Kidney (tissue), 14 donors: ENCODE results near the gene MCRIP2. TPM values are rescaled to one million over a fixed set of nuclear protein-coding genes. Genes with fewer than 3 reads are reported as not detected.

Experiments used
- DNase-seq, 5 donors: peaks; one replicate each; pipeline ENCODE4 v3.0.0-alpha.2; 2013 to 2020
- FAIRE-seq: peaks from 2 replicates; lab custom pipeline; 2012; peaks lifted over from hg19 to GRCh38; lab: Jason Lieb, UNC
- H3K27ac ChIP-seq, 2 donors: one replicate each; pipeline ENCODE4 v1.7.0; 2013; ENCODE audit warnings: low read depth in 2 of 2, low read length in 2 of 2, inconsistent platforms in 1 of 2
- H3K27me3 ChIP-seq: one replicate; pipeline ENCODE4 v1.7.1; 2013; ENCODE audit warnings: low read length, inconsistent platforms; ENCODE audit not compliant: control insufficient read depth, insufficient read depth
- H3K36me3 ChIP-seq, 3 donors: one replicate each; pipeline versions ENCODE4 v1.7.0 to v1.7.1; 2013; ENCODE audit warnings: low read length in 3 of 3, control low read depth in 1 of 3, inconsistent platforms in 1 of 3; ENCODE audit not compliant: insufficient read depth in 3 of 3, control insufficient read depth in 2 of 3
- H3K4me1 ChIP-seq, 3 donors: one replicate each; pipeline versions ENCODE4 v1.7.0 to v1.7.1; 2013; ENCODE audit warnings: low read length in 3 of 3, inconsistent platforms in 1 of 3, low read depth in 1 of 3; ENCODE audit not compliant: control insufficient read depth in 2 of 3, insufficient read depth in 2 of 3
- H3K4me3 ChIP-seq, 3 donors: one replicate each; pipeline versions ENCODE4 v1.7.0 to v1.8.1; 2013; ENCODE audit warnings: low read length in 3 of 3, control low read depth in 1 of 3, inconsistent platforms in 1 of 3
- H3K9ac ChIP-seq, 3 donors: one replicate each; pipeline versions ENCODE4 v1.7.0 to v1.7.1; 2013; ENCODE audit warnings: low read length in 3 of 3, control low read depth in 1 of 3, inconsistent platforms in 1 of 3
- H3K9me3 ChIP-seq, 3 donors: one replicate each; pipeline versions ENCODE4 v1.7.0 to v1.7.1; 2013; ENCODE audit warnings: low read length in 3 of 3, control low read depth in 1 of 3, inconsistent platforms in 1 of 3; ENCODE audit not compliant: control insufficient read depth in 2 of 3, insufficient read depth in 1 of 3
- CTCF ChIP-seq: IDR thresholded peaks from 3 replicates; pipeline ENCODE4 v1.5.1; 2012; ENCODE audit warnings: mild to moderate bottlenecking, moderate library complexity, borderline replicate concordance; ENCODE audit not compliant: insufficient read depth; ENCODE audit errors: extremely low read depth
- intact Hi-C: fragments of 100-400 bp; cut with DNase I; formaldehyde crosslinking; loops from one replicate; pipeline ENCODE4 v1.11.1; 2022
- polyA plus RNA-seq: library from polyadenylated mRNA; stranded (reverse); fragments of 350-450 nt; fragmentation: Illumina TruSeq; extraction: RNeasy Lipid Tissue Mini Kit (QIAGEN cat#74804); gene quantifications from one replicate; pipeline ENCODE4 v1.2.3, GENCODE V29; 2014; ENCODE audit warnings: low read depth, low replicate concordance; ENCODE audit not compliant: insufficient read depth
- total RNA-seq: library from RNA; stranded (reverse); fragmentation: NEBNext Ultra II Directional; extraction: Animal tissue kit (Norgen Biotek cat#: 25700); gene quantifications from one replicate; pipeline ENCODE4 v1.2.1, GENCODE V29; 2021
- donor health status: control.
- donor health status: control.
- donor health status: control.
- donor health status: control.
- donor health status: control.
- donor health status: DM: yes; HTN: yes; CAD: no.
- donor health status: Normal renal cell carcinoma (clear cell type).

The MCRIP2 gene
- total and polyA plus RNA-seq, 2 donors from 2014 or later: 36.9 to 265 TPM

- Histone ChIP-seq H3K4me1 (peaks cover 0 to 15% (median 4%) of the 10 kb centered on the region in 3 donors), H3K9me3 (no peaks in the 10 kb centered on the region), H3K36me3 (peaks cover 0 to 5% (median 2%) of the 10 kb centered on the region in 3 donors), H3K27ac (no peak overlapping the region), H3K27me3 (no peaks in the 10 kb centered on the region), H3K9ac (no peak overlapping the region), H3K4me3 (no peak overlapping the region)
- DNase-seq: peak in 2 of 5 donors; percentile 22 to 82
- intact Hi-C loops: no loop called here
- no peak for FAIRE-seq
- TF ChIP-seq CTCF: no peak
These were observed 42.5 kb upstream of the MCRIP2 start for GRCh38 chr16:598823-599739.

GRCh38 chr16:600781-601180 lies 40.8 kb upstream of the MCRIP2 start:
- Histone ChIP-seq H3K9ac (no peak overlapping the region), H3K4me3 (no peak overlapping the region), H3K36me3 (peaks cover 0 to 5% (median 2%) of the 10 kb centered on the region in 3 donors), H3K27ac (no peak overlapping the region), H3K9me3 (peaks cover 0 to 4% (median 0%) of the 10 kb centered on the region in 3 donors), H3K27me3 (no peaks in the 10 kb centered on the region), H3K4me1 (peaks cover 0 to 6% (median 0%) of the 10 kb centered on the region in 3 donors)
- DNase-seq (peak in 1 of 5 donors; percentile 26), FAIRE-seq (no peak)
- peak; percentile 20 for TF ChIP-seq CTCF
- intact Hi-C loops: no loop called here

- Histone ChIP-seq H3K4me1 (peaks cover 0 to 2% (median 0%) of the 10 kb centered on the region in 3 donors), H3K4me3 (no peak overlapping the region), H3K9ac (no peak overlapping the region), H3K27ac (no peak overlapping the region), H3K27me3 (no peaks in the 10 kb centered on the region), H3K36me3 (peaks cover 0 to 5% (median 2%) of the 10 kb centered on the region in 3 donors), H3K9me3 (peaks cover 0 to 4% (median 0%) of the 10 kb centered on the region in 3 donors)
- FAIRE-seq (no peak), DNase-seq (no peak)
- intact Hi-C loops: no loop called here
- TF ChIP-seq CTCF: no peak
These were observed 37.7 kb upstream of the MCRIP2 start for GRCh38 chr16:603933-604332.
